Fibroblast of lung (primary cell): ENCODE data around the gene OVOL3. TPM values are rescaled to one million over a fixed set of nuclear protein-coding genes. Genes with fewer than 3 reads are reported as not detected.

Experiments
- DNase-seq, 2 donors: peaks; one replicate each; pipeline versions ENCODE4 v3.0.0 to v3.0.0-alpha.2; 2010; ENCODE audit warnings: low read depth in 2 of 2
- H2AFZ ChIP-seq: 2 replicates; pipeline ENCODE4 v1.5.1; 2012; ENCODE audit warnings: low read length, control low read depth, inconsistent platforms
- H3K27ac ChIP-seq: 2 replicates; pipeline ENCODE4 v1.5.1; 2011; ENCODE audit warnings: low read length, control low read depth; ENCODE audit not compliant: insufficient read depth
- H3K27me3 ChIP-seq: 2 replicates; pipeline ENCODE4 v1.5.1; 2011; ENCODE audit warnings: mild to moderate bottlenecking, low read length; ENCODE audit not compliant: control insufficient read depth, insufficient read depth
- H3K36me3 ChIP-seq: 2 replicates; pipeline ENCODE4 v1.5.1; 2011; ENCODE audit warnings: low read length; ENCODE audit not compliant: control insufficient read depth, insufficient read depth
- H3K4me1 ChIP-seq: 2 replicates; pipeline ENCODE4 v1.5.1; 2011; ENCODE audit warnings: low read length; ENCODE audit not compliant: control insufficient read depth, insufficient read depth; ENCODE audit errors: extremely low read depth
- H3K4me2 ChIP-seq: 2 replicates; pipeline ENCODE4 v1.5.1; 2011; ENCODE audit warnings: low read length, control low read depth; ENCODE audit not compliant: insufficient read depth; ENCODE audit errors: extremely low read depth
- H3K4me3 ChIP-seq, 4 experiments: fragments of 200-600 bp in 1 of 4; sonication (generic) in 1 of 4; replicated peaks in 1 of 4; 2 replicates each; pipeline ENCODE4 v1.5.1; 2011 to 2016; ENCODE audit warnings: low read length in 4 of 4, low read depth in 3 of 4, mild to moderate bottlenecking in 3 of 4, control low read depth in 2 of 4, inconsistent platforms in 1 of 4, mixed read lengths in 1 of 4; ENCODE audit not compliant: insufficient read depth in 1 of 4; ENCODE audit errors: control extremely low read depth in 1 of 4
- H3K79me2 ChIP-seq: 2 replicates; pipeline ENCODE4 v1.5.1; 2012; ENCODE audit warnings: mild to moderate bottlenecking, low read length, inconsistent platforms; ENCODE audit not compliant: control insufficient read depth, insufficient read depth
- H3K9ac ChIP-seq: 2 replicates; pipeline ENCODE4 v1.5.1; 2011; ENCODE audit warnings: mild to moderate bottlenecking, low read length, control low read depth; ENCODE audit not compliant: insufficient read depth
- H3K9me3 ChIP-seq: 2 replicates; pipeline ENCODE4 v1.5.1; 2012; ENCODE audit warnings: low read depth, low read length; ENCODE audit not compliant: control insufficient read depth, insufficient read depth
- H4K20me1 ChIP-seq: 2 replicates; pipeline ENCODE4 v1.5.1; 2011; ENCODE audit warnings: low read length; ENCODE audit not compliant: control insufficient read depth, insufficient read depth; ENCODE audit errors: extremely low read depth
- CTCF ChIP-seq, 2 donors: IDR thresholded peaks in 1 of 2; conservative IDR thresholded peaks in 1 of 2; 1 replicate in 1 of 2; 2 replicates in 1 of 2; pipeline ENCODE4 v1.5.1; 2011 to 2012; ENCODE audit warnings: low read length in 2 of 2, control low read depth in 1 of 2, inconsistent platforms in 1 of 2, low read depth in 1 of 2, mild to moderate bottlenecking in 1 of 2
- EZH2 ChIP-seq: IDR thresholded peaks from 2 replicates; pipeline ENCODE4 v1.5.1; 2012; ENCODE audit warnings: low read length, control low read depth, mild to moderate bottlenecking; ENCODE audit errors: missing control alignments
- polyA plus RNA-seq, 2 donors: library from polyadenylated mRNA; depleted of rRNA in 1 of 2; stranded (reverse) in 1 of 2; unstranded in 1 of 2; fragments of >200 nt; gene quantifications; 2 replicates each; pipeline ENCODE4 v1.2.1, GENCODE V29; 2011 to 2012; ENCODE audit warnings: missing spikeins in 1 of 2
- total RNA-seq: library from RNA; depleted of rRNA; stranded (reverse); fragments of >200 nt; gene quantifications from 2 replicates; pipeline ENCODE4 v1.2.1, GENCODE V29; 2014

OVOL3 gene
- total and polyA plus RNA-seq, 2 donors (not counting 1 experiment from before 2014, with no cell fraction given): not detected

GRCh38 chr19:36153126-36153525 lies 42.2 kb downstream of the OVOL3 start:
- no peak overlapping the region for H3K4me2 ChIP-seq
- H3K36me3 ChIP-seq: peaks cover 9% of the 10 kb centered on the region
- no peaks in the 10 kb centered on the region for H3K27me3 ChIP-seq
- H3K79me2 ChIP-seq: no peaks in the 10 kb centered on the region
- no peaks in the 10 kb centered on the region for H3K9me3 ChIP-seq
- peaks cover 6% of the 10 kb centered on the region for H3K4me1 ChIP-seq
- no peaks in the 10 kb centered on the region for H4K20me1 ChIP-seq
- no peak overlapping the region for H3K9ac ChIP-seq
- peak overlapping the region in 2 of 4 experiments; percentile 57 to 76 for H3K4me3 ChIP-seq
- no peak for DNase-seq
- TF ChIP-seq CTCF (conservative IDR thresholded peaks at IDR 0.05 in 1 of 2, IDR thresholded peaks at IDR 0.05 in 1 of 2; ENCODE audit: low read depth in 1 of 2, low read length in 2 of 2) (no peak), EZH2 (no peak)
- no peak overlapping the region for H3K27ac ChIP-seq
- H2AFZ ChIP-seq: no peak overlapping the region

- Histone ChIP-seq H3K9ac (no peak overlapping the region), H3K79me2 (no peaks in the 10 kb centered on the region), H2AFZ (no peak overlapping the region), H4K20me1 (no peaks in the 10 kb centered on the region), H3K4me2 (no peak overlapping the region), H3K4me3 (no peak overlapping the region), H3K9me3 (no peaks in the 10 kb centered on the region), H3K4me1 (no peaks in the 10 kb centered on the region), H3K36me3 (no peaks in the 10 kb centered on the region), H3K27ac (no peak overlapping the region), H3K27me3 (no peaks in the 10 kb centered on the region)
- DNase-seq: no peak
- TF ChIP-seq EZH2 (no peak), CTCF (conservative IDR thresholded peaks at IDR 0.05 in 1 of 2, IDR thresholded peaks at IDR 0.05 in 1 of 2; ENCODE audit: low read depth in 1 of 2, low read length in 2 of 2) (no peak)
Observed at GRCh38 chr19:36160821-36161596, 50.1 kb downstream of the OVOL3 start.

Other genes starting within 250 kb of the OVOL3 start
- 0.99 and 2.6 TPM in 2 replicates for gene APLP1, start 242.6 kb upstream of the OVOL3 start, total RNA-seq
- 3.7 and 4.1 TPM in 2 replicates for gene APLP1, start 242.6 kb upstream of the OVOL3 start, polyA plus RNA-seq
- gene NFKBID, start 210.6 kb upstream of the OVOL3 start, total RNA-seq: 2.3 and 2.6 TPM in 2 replicates
- gene NFKBID, start 210.6 kb upstream of the OVOL3 start, polyA plus RNA-seq: 1.2 and 2.4 TPM in 2 replicates
- 1.0 and 2.0 TPM in 2 replicates for gene HCST, start 208.6 kb upstream of the OVOL3 start, total RNA-seq
- 0.14 and 0.16 TPM in 2 replicates for gene HCST, start 208.6 kb upstream of the OVOL3 start, polyA plus RNA-seq
- 0.26 TPM in 1 of 2 replicates, not detected in the other for gene TYROBP, start 202.8 kb upstream of the OVOL3 start, total RNA-seq
- not detected in 2 replicates for gene TYROBP, start 202.8 kb upstream of the OVOL3 start, polyA plus RNA-seq
- gene LRFN3, start 174.8 kb upstream of the OVOL3 start, total RNA-seq: 2.6 and 3.1 TPM in 2 replicates
- gene LRFN3, start 174.8 kb upstream of the OVOL3 start, polyA plus RNA-seq: 2.2 and 2.6 TPM in 2 replicates
- 7.8 and 11.8 TPM in 2 replicates for gene SDHAF1, start 116.0 kb upstream of the OVOL3 start, total RNA-seq
- 5.6 and 6.4 TPM in 2 replicates for gene SDHAF1, start 116.0 kb upstream of the OVOL3 start, polyA plus RNA-seq
- gene SYNE4, start 102.3 kb upstream of the OVOL3 start, total RNA-seq: under 0.01 and 0.17 TPM in 2 replicates
- gene SYNE4, start 102.3 kb upstream of the OVOL3 start, polyA plus RNA-seq: 0.07 and 0.12 TPM in 2 replicates
- gene ALKBH6, start 96.9 kb upstream of the OVOL3 start, total RNA-seq: 12.8 and 20.1 TPM in 2 replicates
- 19.5 and 21.0 TPM in 2 replicates for gene ALKBH6, start 96.9 kb upstream of the OVOL3 start, polyA plus RNA-seq
- gene CLIP3, start 78.3 kb upstream of the OVOL3 start, total RNA-seq: 8.2 and 19.8 TPM in 2 replicates
- gene CLIP3, start 78.3 kb upstream of the OVOL3 start, polyA plus RNA-seq: 14.7 and 15.0 TPM in 2 replicates
- gene THAP8, start 56.9 kb upstream of the OVOL3 start, total RNA-seq: 3.6 and 5.1 TPM in 2 replicates
- 3.8 and 4.6 TPM in 2 replicates for gene THAP8, start 56.9 kb upstream of the OVOL3 start, polyA plus RNA-seq
- gene WDR62, start 56.2 kb upstream of the OVOL3 start, total RNA-seq: 0.26 and 2.8 TPM in 2 replicates
- gene WDR62, start 56.2 kb upstream of the OVOL3 start, polyA plus RNA-seq: 1.1 and 6.3 TPM in 2 replicates
- gene POLR2I, start 3.7 kb downstream of the OVOL3 start, total RNA-seq: 96.8 and 97.6 TPM in 2 replicates
- gene POLR2I, start 3.7 kb downstream of the OVOL3 start, polyA plus RNA-seq: 36.1 and 58.4 TPM in 2 replicates
- gene TBCB, start 4.3 kb downstream of the OVOL3 start, total RNA-seq: 173 and 249 TPM in 2 replicates
- gene TBCB, start 4.3 kb downstream of the OVOL3 start, polyA plus RNA-seq: 194 and 217 TPM in 2 replicates
- 263 and 466 TPM in 2 replicates for gene CAPNS1, start 28.9 kb downstream of the OVOL3 start, total RNA-seq
- gene CAPNS1, start 28.9 kb downstream of the OVOL3 start, polyA plus RNA-seq: 1,189 and 1,351 TPM in 2 replicates
- gene COX7A1, start 41.3 kb downstream of the OVOL3 start, total RNA-seq: 30.0 and 77.9 TPM in 2 replicates
- gene COX7A1, start 41.3 kb downstream of the OVOL3 start, polyA plus RNA-seq: 17.8 and 42.5 TPM in 2 replicates
- 6.3 and 6.4 TPM in 2 replicates for gene ZNF565, start 103.5 kb downstream of the OVOL3 start, total RNA-seq
- 2.4 and 4.3 TPM in 2 replicates for gene ZNF565, start 103.5 kb downstream of the OVOL3 start, polyA plus RNA-seq
- 74.5 and 87.5 TPM in 2 replicates for gene ZNF146, start 104.0 kb downstream of the OVOL3 start, total RNA-seq
- 84.8 and 92.5 TPM in 2 replicates for gene ZNF146, start 104.0 kb downstream of the OVOL3 start, polyA plus RNA-seq